Uterus (tissue), 4 donors: ENCODE data around the gene SMG9. TPM values are rescaled to one million over a fixed set of nuclear protein-coding genes. Genes with fewer than 3 reads are reported as not detected.

Experiments
- DNase-seq, 2 donors: peaks; one replicate each; pipeline ENCODE4 v3.0.0-alpha.2; 2019 to 2020
- H3K27ac ChIP-seq, 2 donors: fragments of 200-600 bp; sonication (generic); 1 replicate in 1 of 2; 2 replicates in 1 of 2; pipeline ENCODE4 v1.5.1; 2016 to 2018
- H3K27me3 ChIP-seq, 2 donors: fragments of 200-600 bp; sonication (generic); one replicate each; pipeline ENCODE4 v1.5.1; 2018 to 2019; ENCODE audit warnings: control low read depth in 1 of 2
- H3K36me3 ChIP-seq, 2 donors: fragments of 200-600 bp; sonication (generic); one replicate each; pipeline ENCODE4 v1.5.1; 2019; ENCODE audit warnings: control low read depth in 1 of 2
- H3K4me1 ChIP-seq, 2 donors: fragments of 200-600 bp; sonication (generic); one replicate each; pipeline ENCODE4 v1.5.1; 2018 to 2019; ENCODE audit warnings: control low read depth in 1 of 2
- H3K4me3 ChIP-seq, 2 donors: fragments of 200-600 bp; sonication (generic); 1 replicate in 1 of 2; 2 replicates in 1 of 2; pipeline ENCODE4 v1.5.1; 2018 to 2019; ENCODE audit warnings: mild to moderate bottlenecking in 1 of 2
- H3K9me3 ChIP-seq, 2 donors: fragments of 200-600 bp; sonication (generic); one replicate each; pipeline ENCODE4 v1.5.1; 2019; ENCODE audit warnings: control low read depth in 1 of 2
- POLR2A ChIP-seq, 2 donors: fragments of 450-650 bp; IDR thresholded peaks; one replicate each; pipeline ENCODE4 v1.6.1; 2016; ENCODE audit warnings: antibody characterized with exemption in 2 of 2, mild to moderate bottlenecking in 1 of 2, moderate library complexity in 1 of 2
- intact Hi-C: fragments of 100-400 bp; cut with DNase I; formaldehyde crosslinking; loops from one replicate; pipeline ENCODE4 v1.15.1; 2023; ENCODE audit warnings: low total_unique reads
- total RNA-seq, 4 donors: library from RNA; depleted of rRNA in 3 of 4; stranded (reverse); fragments of >200 nt in 3 of 4; gene quantifications; one replicate each; pipeline versions ENCODE4 v1.1.0 to v1.2.4, GENCODE V29; 2014 to 2023
- TF ChIP-seq, protein P1 (sequence below), 4 experiments: fragments of 200-600 bp in 2 of 4; fragments of 450-650 bp in 2 of 4; sonication (generic) in 2 of 4; IDR thresholded peaks; one replicate each; pipeline ENCODE4 v1.5.1; 2016 to 2019; ENCODE audit warnings: antibody characterized with exemption in 4 of 4, mild to moderate bottlenecking in 2 of 4, moderate library complexity in 1 of 4
- donor health status: DM: yes; HTN: yes; CAD: no.

SMG9 gene, protein sequence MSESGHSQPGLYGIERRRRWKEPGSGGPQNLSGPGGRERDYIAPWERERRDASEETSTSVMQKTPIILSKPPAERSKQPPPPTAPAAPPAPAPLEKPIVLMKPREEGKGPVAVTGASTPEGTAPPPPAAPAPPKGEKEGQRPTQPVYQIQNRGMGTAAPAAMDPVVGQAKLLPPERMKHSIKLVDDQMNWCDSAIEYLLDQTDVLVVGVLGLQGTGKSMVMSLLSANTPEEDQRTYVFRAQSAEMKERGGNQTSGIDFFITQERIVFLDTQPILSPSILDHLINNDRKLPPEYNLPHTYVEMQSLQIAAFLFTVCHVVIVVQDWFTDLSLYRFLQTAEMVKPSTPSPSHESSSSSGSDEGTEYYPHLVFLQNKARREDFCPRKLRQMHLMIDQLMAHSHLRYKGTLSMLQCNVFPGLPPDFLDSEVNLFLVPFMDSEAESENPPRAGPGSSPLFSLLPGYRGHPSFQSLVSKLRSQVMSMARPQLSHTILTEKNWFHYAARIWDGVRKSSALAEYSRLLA
- total RNA-seq = 10 to 100 TPM; 14.9 to 44.9 (median 27.2) TPM

DNA sequence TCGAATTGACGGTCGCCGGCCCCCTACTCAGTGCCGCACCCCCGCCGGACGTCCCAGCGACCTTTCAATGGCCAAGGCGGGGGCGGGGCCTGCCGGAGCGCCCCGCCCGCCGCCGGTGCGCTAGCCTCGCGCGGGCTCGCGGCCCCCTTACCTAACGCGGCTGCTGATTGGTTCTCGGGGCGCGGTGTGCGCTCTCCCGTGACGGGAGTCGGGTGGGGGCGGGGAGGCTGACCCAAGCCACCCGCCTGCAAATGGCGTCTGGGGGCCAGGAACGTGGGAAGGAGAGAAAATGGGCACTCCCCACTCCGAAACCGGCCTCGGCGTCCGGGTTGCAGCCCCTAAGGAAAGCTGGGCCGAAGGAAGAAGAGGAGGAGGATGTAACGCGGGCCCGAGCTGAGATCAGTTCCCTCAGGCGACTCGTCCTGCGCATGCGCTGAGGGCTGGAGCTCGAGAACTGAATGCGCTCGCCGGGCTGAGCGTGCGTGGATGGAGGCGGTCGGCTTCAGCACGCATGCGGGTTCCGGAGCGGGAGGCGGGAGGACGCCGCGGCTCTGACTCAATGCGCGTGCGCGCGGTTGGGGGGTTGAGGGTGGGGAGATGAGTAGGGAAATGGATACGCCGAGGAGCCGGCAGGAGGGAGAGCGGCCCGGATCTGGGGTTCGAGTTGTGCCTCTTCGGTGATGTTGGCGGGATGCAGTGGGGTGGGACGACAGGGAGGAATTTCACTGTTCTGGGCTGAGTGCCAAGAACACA, at the start of gene SMG9:
SMG9 (minus strand) TSS at position 460 of the 753 bp plus-strand sequence. CDS start 4,221 bp downstream, outside the sequence.
- no peaks in the 10 kb centered on the region for H3K27me3 ChIP-seq
- intact Hi-C loops = no loop called here

DNA sequence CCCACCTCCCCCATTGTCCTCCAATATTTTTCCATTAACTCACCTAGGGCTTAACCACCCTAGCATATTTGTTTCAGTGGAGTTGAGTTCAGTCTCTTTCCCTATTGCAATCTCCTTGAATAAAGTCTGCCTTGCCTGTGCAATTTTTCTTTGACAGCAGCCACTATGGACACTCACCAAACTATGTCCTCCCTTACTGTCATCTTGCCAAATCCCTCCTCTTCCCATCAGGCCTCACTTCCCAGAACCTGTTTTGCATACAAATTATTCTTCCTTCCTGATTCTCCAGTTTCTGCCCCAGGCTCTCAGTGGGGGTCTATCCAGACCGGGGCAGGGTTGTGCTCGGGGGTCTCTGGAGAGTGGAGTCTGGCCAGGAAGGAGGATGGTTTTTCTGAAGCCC, 49.7 kb upstream of the SMG9 start:
- no peaks in the 10 kb centered on the region for H3K9me3 ChIP-seq
- no peak overlapping the region for H3K4me3 ChIP-seq
- DNase-seq = no peak
- TF ChIP-seq, protein P1, sequence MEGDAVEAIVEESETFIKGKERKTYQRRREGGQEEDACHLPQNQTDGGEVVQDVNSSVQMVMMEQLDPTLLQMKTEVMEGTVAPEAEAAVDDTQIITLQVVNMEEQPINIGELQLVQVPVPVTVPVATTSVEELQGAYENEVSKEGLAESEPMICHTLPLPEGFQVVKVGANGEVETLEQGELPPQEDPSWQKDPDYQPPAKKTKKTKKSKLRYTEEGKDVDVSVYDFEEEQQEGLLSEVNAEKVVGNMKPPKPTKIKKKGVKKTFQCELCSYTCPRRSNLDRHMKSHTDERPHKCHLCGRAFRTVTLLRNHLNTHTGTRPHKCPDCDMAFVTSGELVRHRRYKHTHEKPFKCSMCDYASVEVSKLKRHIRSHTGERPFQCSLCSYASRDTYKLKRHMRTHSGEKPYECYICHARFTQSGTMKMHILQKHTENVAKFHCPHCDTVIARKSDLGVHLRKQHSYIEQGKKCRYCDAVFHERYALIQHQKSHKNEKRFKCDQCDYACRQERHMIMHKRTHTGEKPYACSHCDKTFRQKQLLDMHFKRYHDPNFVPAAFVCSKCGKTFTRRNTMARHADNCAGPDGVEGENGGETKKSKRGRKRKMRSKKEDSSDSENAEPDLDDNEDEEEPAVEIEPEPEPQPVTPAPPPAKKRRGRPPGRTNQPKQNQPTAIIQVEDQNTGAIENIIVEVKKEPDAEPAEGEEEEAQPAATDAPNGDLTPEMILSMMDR (IDR thresholded peaks at IDR 0.05) = no peak
- no peak for TF ChIP-seq POLR2A (IDR thresholded peaks at IDR 0.05)
- no peaks in the 10 kb centered on the region for H3K36me3 ChIP-seq
- intact Hi-C loops = no loop called here
- H3K4me1 ChIP-seq = no peaks in the 10 kb centered on the region
- H3K27ac ChIP-seq = no peak overlapping the region
- no peaks in the 10 kb centered on the region for H3K27me3 ChIP-seq

More for the DNA sequence above, at the start of gene SMG9:
- TF ChIP-seq POLR2A (IDR thresholded peaks at IDR 0.05) = peak; percentile 75 to 90
- TF ChIP-seq, protein P1 (IDR thresholded peaks at IDR 0.05) = peak in 2 of 4 experiments; percentile 4 to 24
- H3K36me3 ChIP-seq = no peaks in the 10 kb centered on the region
- no peaks in the 10 kb centered on the region for H3K4me1 ChIP-seq
- peak; percentile 97 to 99 for DNase-seq
- peak within 1 kb of the TSS; percentile 71 to 72 for H3K4me3 ChIP-seq
- no peaks in the 10 kb centered on the region for H3K9me3 ChIP-seq
- H3K27ac ChIP-seq = peak within 1 kb of the TSS; percentile 97 to 99

DNA sequence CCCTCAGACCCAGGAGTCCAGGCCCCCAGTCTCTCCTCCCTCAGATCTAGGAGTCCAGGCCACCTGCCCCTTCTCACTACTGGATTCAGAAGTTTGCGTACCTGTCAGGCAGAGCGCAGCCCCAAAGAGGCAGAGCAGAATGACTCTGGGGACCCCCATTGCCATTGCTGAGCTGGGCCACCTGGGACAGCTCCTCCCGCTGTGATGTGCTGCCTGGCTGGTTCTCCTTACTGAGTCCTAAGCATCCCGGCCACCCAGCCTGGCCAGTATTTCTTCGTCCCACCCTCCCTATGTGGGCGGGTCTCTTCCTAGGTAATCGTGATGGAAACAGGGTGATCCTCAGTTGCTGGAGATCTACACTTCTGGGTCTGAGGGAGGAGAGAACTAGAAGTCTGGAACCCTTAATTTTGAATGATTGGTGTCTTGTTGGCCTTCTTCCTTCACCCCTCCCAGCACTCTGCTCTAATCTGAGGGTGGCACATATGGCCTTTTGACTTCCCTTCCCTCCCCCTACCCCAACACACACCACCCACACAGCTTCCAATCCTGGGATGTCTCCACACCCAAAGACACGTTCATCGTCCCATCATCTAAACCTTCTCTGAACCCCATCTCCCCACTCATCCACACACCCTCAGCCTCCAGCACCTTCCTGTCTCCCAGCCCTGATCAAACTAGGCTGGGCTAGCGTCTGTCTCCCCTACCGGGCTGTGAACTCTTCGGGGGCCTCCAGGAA, 47.6 kb upstream of the SMG9 start, which contains the start of gene LYPD5:
LYPD5 (minus strand) TSS at position 232 of the 736 bp plus-strand sequence; CDS start at position 165, 67 bp downstream.
- no peak for DNase-seq
- TF ChIP-seq, protein P1 (IDR thresholded peaks at IDR 0.05) = no peak
- no peak for TF ChIP-seq POLR2A (IDR thresholded peaks at IDR 0.05)
- intact Hi-C loops = no loop called here
- Histone ChIP-seq H3K27me3 (no peaks in the 10 kb centered on the region), H3K4me3 (no peak within 1 kb of the TSS), H3K27ac (no peak within 1 kb of the TSS), H3K9me3 (no peaks in the 10 kb centered on the region), H3K4me1 (peaks cover 0 to 5% of the 10 kb centered on the region in 2 donors), H3K36me3 (no peaks in the 10 kb centered on the region)

DNA sequence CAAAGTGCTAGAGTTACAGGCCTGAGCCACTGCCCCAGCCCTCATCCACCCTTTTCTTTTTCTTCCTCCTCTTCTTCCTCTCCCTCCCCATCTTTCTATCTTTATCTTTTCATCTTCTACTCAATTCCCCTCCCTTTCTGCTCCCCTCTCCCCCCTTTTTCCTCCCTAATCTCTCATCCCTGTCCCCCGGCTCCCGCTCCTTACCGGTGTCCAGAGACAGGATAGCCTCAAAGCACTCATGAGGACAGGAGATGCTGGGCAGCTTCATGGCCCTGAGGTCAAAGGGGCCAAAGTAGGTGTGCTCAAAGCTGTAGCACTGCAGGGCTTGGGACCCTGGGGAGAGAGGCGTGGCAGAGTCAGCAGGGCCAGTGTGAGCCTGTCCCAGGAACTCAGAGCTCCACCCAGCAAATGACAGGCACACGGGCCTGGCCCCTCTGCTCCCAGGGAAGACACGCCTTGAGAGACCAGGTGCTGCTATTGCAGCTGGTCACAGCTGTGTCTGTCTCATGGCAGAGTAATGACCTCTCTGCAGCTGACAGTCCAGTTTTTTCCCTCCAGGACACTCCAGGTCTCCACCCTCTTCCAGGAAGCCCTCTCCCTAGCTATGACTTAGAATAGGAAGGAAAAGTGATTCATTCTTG, 44.9 kb upstream of the SMG9 start:
- Histone ChIP-seq H3K9me3 (no peaks in the 10 kb centered on the region), H3K4me1 (peaks cover 0 to 5% of the 10 kb centered on the region in 2 donors), H3K27ac (no peak overlapping the region), H3K27me3 (no peaks in the 10 kb centered on the region), H3K36me3 (no peaks in the 10 kb centered on the region), H3K4me3 (no peak overlapping the region)
- TF ChIP-seq, protein P1 (IDR thresholded peaks at IDR 0.05) = no peak
- no peak for TF ChIP-seq POLR2A (IDR thresholded peaks at IDR 0.05)
- intact Hi-C loops = no loop called here
- no peak for DNase-seq
